ENCODE results near the gene MAPKAP1.

DNA sequence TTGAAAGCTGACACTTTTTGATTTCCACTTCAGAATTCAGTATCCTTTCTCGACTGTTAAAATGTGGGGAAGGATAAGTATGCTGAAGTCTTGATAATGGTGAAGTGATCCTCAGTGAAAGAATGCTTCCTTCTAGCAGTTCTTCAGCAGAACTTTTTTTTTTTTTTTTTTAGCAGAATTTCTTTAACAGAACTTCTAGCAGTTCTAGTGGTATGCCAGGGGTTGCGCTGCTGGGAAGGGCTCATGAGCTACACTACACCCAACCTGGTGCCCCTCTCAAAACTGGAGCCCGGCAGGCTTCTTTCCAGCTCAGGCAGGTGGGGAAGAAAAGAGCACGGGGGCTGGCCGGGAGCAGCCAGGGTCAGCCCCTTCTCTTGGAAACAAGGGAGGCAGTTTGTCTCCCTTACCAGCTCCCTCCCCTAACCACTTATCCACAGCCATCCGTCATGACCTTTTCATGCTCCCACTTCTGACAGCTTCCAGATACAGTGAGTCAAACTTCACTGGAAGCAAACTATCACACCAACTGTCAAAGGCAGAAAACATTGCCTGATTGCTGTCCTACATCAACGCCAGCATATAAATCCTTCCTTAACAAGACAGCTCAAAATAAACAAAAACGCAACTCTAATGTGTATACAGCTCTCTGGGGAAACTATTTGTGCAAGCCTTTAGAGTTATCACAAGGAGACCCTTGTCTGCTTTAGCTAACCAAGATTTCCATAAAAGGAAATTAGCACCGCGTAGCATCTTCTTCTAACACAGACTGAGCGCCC, 233.9 kb downstream of the MAPKAP1 start:
- TF ChIP-seq RAD21 (IDR thresholded peaks at IDR 0.05; ENCODE audit: low read depth) (no peak), NFIC (IDR thresholded peaks at IDR 0.05) (no peak), CREB1 (IDR thresholded peaks at IDR 0.05; ENCODE audit: low read depth) (no peak), CEBPB (IDR thresholded peaks at IDR 0.05) (no peak), FOXM1 (IDR thresholded peaks at IDR 0.05; ENCODE audit: borderline replicate concordance, low read depth) (no peak), TEAD4 (IDR thresholded peaks at IDR 0.05) (no peak), EP300 (IDR thresholded peaks at IDR 0.05; ENCODE audit: borderline replicate concordance) (no peak), YY1 (IDR thresholded peaks at IDR 0.05; ENCODE audit: low read depth) (no peak), TAF1 (IDR thresholded peaks at IDR 0.05; ENCODE audit: low read depth) (no peak), EGR1 (IDR thresholded peaks at IDR 0.05) (no peak)
- TF ChIP-seq, protein P1, sequence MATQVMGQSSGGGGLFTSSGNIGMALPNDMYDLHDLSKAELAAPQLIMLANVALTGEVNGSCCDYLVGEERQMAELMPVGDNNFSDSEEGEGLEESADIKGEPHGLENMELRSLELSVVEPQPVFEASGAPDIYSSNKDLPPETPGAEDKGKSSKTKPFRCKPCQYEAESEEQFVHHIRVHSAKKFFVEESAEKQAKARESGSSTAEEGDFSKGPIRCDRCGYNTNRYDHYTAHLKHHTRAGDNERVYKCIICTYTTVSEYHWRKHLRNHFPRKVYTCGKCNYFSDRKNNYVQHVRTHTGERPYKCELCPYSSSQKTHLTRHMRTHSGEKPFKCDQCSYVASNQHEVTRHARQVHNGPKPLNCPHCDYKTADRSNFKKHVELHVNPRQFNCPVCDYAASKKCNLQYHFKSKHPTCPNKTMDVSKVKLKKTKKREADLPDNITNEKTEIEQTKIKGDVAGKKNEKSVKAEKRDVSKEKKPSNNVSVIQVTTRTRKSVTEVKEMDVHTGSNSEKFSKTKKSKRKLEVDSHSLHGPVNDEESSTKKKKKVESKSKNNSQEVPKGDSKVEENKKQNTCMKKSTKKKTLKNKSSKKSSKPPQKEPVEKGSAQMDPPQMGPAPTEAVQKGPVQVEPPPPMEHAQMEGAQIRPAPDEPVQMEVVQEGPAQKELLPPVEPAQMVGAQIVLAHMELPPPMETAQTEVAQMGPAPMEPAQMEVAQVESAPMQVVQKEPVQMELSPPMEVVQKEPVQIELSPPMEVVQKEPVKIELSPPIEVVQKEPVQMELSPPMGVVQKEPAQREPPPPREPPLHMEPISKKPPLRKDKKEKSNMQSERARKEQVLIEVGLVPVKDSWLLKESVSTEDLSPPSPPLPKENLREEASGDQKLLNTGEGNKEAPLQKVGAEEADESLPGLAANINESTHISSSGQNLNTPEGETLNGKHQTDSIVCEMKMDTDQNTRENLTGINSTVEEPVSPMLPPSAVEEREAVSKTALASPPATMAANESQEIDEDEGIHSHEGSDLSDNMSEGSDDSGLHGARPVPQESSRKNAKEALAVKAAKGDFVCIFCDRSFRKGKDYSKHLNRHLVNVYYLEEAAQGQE (IDR thresholded peaks at IDR 0.05; ENCODE audit: low read depth) = no peak
